ENCODE results near the gene WWOX.

- TF ChIP-seq POLR2AphosphoS5 (IDR thresholded peaks at IDR 0.05; ENCODE audit: low read depth, low read length) = no peak
- TF ChIP-seq, protein P1, sequence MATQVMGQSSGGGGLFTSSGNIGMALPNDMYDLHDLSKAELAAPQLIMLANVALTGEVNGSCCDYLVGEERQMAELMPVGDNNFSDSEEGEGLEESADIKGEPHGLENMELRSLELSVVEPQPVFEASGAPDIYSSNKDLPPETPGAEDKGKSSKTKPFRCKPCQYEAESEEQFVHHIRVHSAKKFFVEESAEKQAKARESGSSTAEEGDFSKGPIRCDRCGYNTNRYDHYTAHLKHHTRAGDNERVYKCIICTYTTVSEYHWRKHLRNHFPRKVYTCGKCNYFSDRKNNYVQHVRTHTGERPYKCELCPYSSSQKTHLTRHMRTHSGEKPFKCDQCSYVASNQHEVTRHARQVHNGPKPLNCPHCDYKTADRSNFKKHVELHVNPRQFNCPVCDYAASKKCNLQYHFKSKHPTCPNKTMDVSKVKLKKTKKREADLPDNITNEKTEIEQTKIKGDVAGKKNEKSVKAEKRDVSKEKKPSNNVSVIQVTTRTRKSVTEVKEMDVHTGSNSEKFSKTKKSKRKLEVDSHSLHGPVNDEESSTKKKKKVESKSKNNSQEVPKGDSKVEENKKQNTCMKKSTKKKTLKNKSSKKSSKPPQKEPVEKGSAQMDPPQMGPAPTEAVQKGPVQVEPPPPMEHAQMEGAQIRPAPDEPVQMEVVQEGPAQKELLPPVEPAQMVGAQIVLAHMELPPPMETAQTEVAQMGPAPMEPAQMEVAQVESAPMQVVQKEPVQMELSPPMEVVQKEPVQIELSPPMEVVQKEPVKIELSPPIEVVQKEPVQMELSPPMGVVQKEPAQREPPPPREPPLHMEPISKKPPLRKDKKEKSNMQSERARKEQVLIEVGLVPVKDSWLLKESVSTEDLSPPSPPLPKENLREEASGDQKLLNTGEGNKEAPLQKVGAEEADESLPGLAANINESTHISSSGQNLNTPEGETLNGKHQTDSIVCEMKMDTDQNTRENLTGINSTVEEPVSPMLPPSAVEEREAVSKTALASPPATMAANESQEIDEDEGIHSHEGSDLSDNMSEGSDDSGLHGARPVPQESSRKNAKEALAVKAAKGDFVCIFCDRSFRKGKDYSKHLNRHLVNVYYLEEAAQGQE (IDR thresholded peaks at IDR 0.05; ENCODE audit: insufficient read depth in 1 of 2, low read depth in 2 of 2, low read length in 2 of 2) = no peak
Measured at GRCh38 chr16:78081341-78081740, 18.1 kb upstream of the WWOX start.
